HEK293 (cell line): ENCODE results near the gene TAF11.

Experiments
- CTCF ChIA-PET: fragments of 350-600 bp; formaldehyde crosslinking; extraction: SDS; loops from one replicate; lab custom pipeline; 2021; ENCODE audit warnings: antibody characterized with exemption; lab: Yijun Ruan, JAX
- POLR2A ChIA-PET: fragments of 300-600 bp; formaldehyde crosslinking; extraction: SDS; loops from one replicate; lab custom pipeline; 2020; ENCODE audit warnings: antibody characterized with exemption, inconsistent platforms; lab: Yijun Ruan, JAX
- H3K27ac ChIP-seq: fragments of 200-500 bp; sonication (Bioruptor generic); 2 replicates; pipeline ENCODE4 v1.5.1; 2014; ENCODE audit warnings: low read depth, low read length, control low read depth, inconsistent platforms; ENCODE audit errors: extremely low read depth
- H3K36me3 ChIP-seq, 2 experiments: fragments of 200-500 bp in 1 of 2; sonication (Bioruptor generic) in 1 of 2; 1 replicate in 1 of 2; 2 replicates in 1 of 2; pipeline ENCODE4 v1.5.1; 2014 to 2017; ENCODE audit warnings: inconsistent platforms in 2 of 2, low read length in 2 of 2; ENCODE audit not compliant: control insufficient read depth in 2 of 2, insufficient read depth in 1 of 2
- H3K4me1 ChIP-seq: fragments of 200-500 bp; sonication (Bioruptor generic); 2 replicates; pipeline ENCODE4 v1.5.1; 2014; ENCODE audit warnings: mild to moderate bottlenecking, low read length, inconsistent platforms; ENCODE audit not compliant: control insufficient read depth, insufficient read depth
- H3K4me3 ChIP-seq: 2 replicates; pipeline ENCODE4 v1.5.1; 2011; ENCODE audit warnings: low read depth, mild to moderate bottlenecking, control low read depth, low read length, moderate library complexity
- H3K9me3 ChIP-seq: fragments of 200-500 bp; sonication (Bioruptor generic); 2 replicates; pipeline ENCODE4 v1.5.1; 2014; ENCODE audit warnings: low read depth, low read length, inconsistent platforms; ENCODE audit not compliant: control insufficient read depth, insufficient read depth
- KLF8 ChIP-seq: fragments of 450-650 bp; formaldehyde crosslinking; IDR thresholded peaks from 2 replicates; pipeline ENCODE4 v1.5.1; 2016; ENCODE audit warnings: missing biosample characterization, missing genetic modification characterization
- REPIN1 ChIP-seq: fragments of 450-650 bp; formaldehyde crosslinking; IDR thresholded peaks from 2 replicates; pipeline ENCODE4 v1.5.1; 2017; ENCODE audit warnings: missing biosample characterization, missing genetic modification characterization, low read depth
- TRIM28 ChIP-seq: IDR thresholded peaks from 2 replicates; pipeline ENCODE4 v1.6.1; 2011; ENCODE audit warnings: low read length, control low read depth, borderline replicate concordance
- ZNF221 ChIP-seq: fragments of 450-650 bp; formaldehyde crosslinking; IDR thresholded peaks from 2 replicates; pipeline ENCODE4 v1.5.1; 2017; ENCODE audit warnings: missing biosample characterization, missing genetic modification characterization, borderline replicate concordance
- ZNF354C ChIP-seq: fragments of 450-650 bp; formaldehyde crosslinking; IDR thresholded peaks from 2 replicates; pipeline ENCODE4 v1.5.1; 2016; ENCODE audit warnings: missing biosample characterization, missing genetic modification characterization, low read depth, borderline replicate concordance
- ZNF37A ChIP-seq: fragments of 450-650 bp; IDR thresholded peaks from 2 replicates; pipeline ENCODE4 v1.5.1; 2018; ENCODE audit warnings: missing biosample characterization, missing genetic modification characterization
- ZNF777 ChIP-seq: fragments of 450-650 bp; formaldehyde crosslinking; IDR thresholded peaks from 2 replicates; pipeline ENCODE4 v1.5.1; 2017; ENCODE audit warnings: missing biosample characterization, missing genetic modification characterization, borderline replicate concordance
- ZNF792 ChIP-seq: fragments of 450-650 bp; formaldehyde crosslinking; IDR thresholded peaks from 2 replicates; pipeline ENCODE4 v1.5.1; 2016; ENCODE audit warnings: missing biosample characterization, missing genetic modification characterization
- ZNF843 ChIP-seq: fragments of 450-650 bp; formaldehyde crosslinking; IDR thresholded peaks from 2 replicates; pipeline ENCODE4 v1.5.1; 2016; ENCODE audit warnings: missing biosample characterization, missing genetic modification characterization
- TF ChIP-seq, protein P1 (sequence below): fragments of 450-650 bp; formaldehyde crosslinking; IDR thresholded peaks from 2 replicates; pipeline ENCODE4 v1.5.1; 2016; ENCODE audit warnings: missing biosample characterization, missing genetic modification characterization
- TF ChIP-seq, protein P2 (sequence below): fragments of 450-650 bp; formaldehyde crosslinking; IDR thresholded peaks from 2 replicates; pipeline ENCODE4 v1.5.1; 2016; ENCODE audit warnings: missing biosample characterization, missing genetic modification characterization
- TF ChIP-seq, protein P3 (sequence below): fragments of 450-650 bp; formaldehyde crosslinking; IDR thresholded peaks from 2 replicates; pipeline ENCODE4 v1.5.1; 2017; ENCODE audit warnings: missing biosample characterization, mild to moderate bottlenecking, missing genetic modification characterization, moderate library complexity
- TF ChIP-seq, protein P4 (sequence below): fragments of 450-650 bp; IDR thresholded peaks from 2 replicates; pipeline ENCODE4 v1.5.1; 2018; ENCODE audit warnings: missing biosample characterization, mild to moderate bottlenecking, missing genetic modification characterization
- TF ChIP-seq, protein P5 (sequence below): fragments of 450-650 bp; formaldehyde crosslinking; IDR thresholded peaks from 2 replicates; pipeline ENCODE4 v1.5.1; 2016; ENCODE audit warnings: missing biosample characterization, missing genetic modification characterization
- TF ChIP-seq, protein P6 (sequence below): fragments of 450-650 bp; formaldehyde crosslinking; IDR thresholded peaks from 2 replicates; pipeline ENCODE4 v1.5.1; 2016; ENCODE audit warnings: missing biosample characterization, missing genetic modification characterization

Gene TAF11

DNA sequence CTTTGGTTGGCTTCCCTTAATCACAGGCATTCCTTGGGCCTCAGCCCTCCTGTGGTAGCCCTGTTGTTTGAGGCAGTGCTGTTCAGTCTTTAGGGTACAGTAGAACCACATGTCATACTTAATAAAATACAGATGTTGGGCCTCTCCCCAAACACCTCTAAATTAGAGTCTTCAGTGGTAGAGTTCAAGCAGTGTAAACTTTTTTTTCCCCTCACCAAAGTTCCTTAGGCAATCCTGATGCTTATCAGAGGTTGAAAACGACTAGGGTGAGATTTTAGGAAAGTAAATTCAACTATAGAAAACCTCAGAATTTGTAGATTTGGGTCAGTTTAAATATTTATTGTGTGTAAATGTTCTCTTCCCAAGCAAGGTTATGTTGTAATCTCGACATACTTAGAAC lies 51.4 kb downstream of the TAF11 start (continued):
- TF ChIP-seq, protein P1, sequence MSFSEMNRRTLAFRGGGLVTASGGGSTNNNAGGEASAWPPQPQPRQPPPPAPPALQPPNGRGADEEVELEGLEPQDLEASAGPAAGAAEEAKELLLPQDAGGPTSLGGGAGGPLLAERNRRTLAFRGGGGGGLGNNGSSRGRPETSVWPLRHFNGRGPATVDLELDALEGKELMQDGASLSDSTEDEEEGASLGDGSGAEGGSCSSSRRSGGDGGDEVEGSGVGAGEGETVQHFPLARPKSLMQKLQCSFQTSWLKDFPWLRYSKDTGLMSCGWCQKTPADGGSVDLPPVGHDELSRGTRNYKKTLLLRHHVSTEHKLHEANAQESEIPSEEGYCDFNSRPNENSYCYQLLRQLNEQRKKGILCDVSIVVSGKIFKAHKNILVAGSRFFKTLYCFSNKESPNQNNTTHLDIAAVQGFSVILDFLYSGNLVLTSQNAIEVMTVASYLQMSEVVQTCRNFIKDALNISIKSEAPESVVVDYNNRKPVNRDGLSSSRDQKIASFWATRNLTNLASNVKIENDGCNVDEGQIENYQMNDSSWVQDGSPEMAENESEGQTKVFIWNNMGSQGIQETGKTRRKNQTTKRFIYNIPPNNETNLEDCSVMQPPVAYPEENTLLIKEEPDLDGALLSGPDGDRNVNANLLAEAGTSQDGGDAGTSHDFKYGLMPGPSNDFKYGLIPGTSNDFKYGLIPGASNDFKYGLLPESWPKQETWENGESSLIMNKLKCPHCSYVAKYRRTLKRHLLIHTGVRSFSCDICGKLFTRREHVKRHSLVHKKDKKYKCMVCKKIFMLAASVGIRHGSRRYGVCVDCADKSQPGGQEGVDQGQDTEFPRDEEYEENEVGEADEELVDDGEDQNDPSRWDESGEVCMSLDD (tag by site-specific recombination), result no peak
- TF ChIP-seq, protein P2, sequence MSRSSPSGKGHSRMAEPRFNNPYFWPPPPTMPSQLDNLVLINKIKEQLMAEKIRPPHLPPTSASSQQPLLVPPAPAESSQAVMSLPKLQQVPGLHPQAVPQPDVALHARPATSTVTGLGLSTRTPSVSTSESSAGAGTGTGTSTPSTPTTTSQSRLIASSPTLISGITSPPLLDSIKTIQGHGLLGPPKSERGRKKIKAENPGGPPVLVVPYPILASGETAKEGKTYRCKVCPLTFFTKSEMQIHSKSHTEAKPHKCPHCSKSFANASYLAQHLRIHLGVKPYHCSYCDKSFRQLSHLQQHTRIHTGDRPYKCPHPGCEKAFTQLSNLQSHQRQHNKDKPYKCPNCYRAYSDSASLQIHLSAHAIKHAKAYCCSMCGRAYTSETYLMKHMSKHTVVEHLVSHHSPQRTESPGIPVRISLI, result no peak
- TF ChIP-seq, protein P3, sequence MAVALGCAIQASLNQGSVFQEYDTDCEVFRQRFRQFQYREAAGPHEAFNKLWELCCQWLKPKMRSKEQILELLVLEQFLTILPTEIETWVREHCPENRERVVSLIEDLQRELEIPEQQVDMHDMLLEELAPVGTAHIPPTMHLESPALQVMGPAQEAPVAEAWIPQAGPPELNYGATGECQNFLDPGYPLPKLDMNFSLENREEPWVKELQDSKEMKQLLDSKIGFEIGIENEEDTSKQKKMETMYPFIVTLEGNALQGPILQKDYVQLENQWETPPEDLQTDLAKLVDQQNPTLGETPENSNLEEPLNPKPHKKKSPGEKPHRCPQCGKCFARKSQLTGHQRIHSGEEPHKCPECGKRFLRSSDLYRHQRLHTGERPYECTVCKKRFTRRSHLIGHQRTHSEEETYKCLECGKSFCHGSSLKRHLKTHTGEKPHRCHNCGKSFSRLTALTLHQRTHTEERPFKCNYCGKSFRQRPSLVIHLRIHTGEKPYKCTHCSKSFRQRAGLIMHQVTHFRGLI, result no peak
- no peak for TF ChIP-seq TRIM28
- TF ChIP-seq ZNF37A (tag by site-specific recombination), result no peak
- TF ChIP-seq ZNF843 (tag by site-specific recombination), result no peak
- no peak for TF ChIP-seq ZNF221
- TF ChIP-seq ZNF777, result no peak
- TF ChIP-seq, protein P4, sequence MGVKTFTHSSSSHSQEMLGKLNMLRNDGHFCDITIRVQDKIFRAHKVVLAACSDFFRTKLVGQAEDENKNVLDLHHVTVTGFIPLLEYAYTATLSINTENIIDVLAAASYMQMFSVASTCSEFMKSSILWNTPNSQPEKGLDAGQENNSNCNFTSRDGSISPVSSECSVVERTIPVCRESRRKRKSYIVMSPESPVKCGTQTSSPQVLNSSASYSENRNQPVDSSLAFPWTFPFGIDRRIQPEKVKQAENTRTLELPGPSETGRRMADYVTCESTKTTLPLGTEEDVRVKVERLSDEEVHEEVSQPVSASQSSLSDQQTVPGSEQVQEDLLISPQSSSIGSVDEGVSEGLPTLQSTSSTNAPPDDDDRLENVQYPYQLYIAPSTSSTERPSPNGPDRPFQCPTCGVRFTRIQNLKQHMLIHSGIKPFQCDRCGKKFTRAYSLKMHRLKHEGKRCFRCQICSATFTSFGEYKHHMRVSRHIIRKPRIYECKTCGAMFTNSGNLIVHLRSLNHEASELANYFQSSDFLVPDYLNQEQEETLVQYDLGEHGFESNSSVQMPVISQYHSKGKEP (tag by site-specific recombination), result no peak

DNA sequence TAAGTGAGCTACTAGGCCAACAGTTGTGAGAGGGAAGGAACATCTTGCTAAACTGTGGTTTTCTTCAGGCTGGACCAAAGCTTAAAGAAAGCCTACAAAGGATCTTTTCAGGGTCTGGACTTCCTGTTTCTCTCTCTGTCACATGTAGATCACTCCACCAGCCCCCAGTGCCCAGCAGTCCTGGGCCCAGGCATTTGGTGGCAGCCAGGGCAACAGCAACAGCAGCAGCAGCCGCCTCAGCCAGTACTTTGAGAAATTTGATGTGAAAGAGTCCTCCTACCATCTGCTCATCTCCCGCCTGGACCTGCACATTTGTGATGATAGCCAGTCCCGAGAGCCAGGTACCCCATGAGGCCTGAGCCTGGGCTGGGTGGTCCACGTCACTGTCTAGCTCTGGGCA lies 51.8 kb downstream of the TAF11 start:
- CTCF ChIA-PET, result no interaction called here
- H3K36me3 ChIP-seq, result peaks cover 32 to 45% of the 10 kb centered on the region in 2 experiments

More for the DNA sequence above, 51.8 kb downstream of the TAF11 start:
- no peak overlapping the region for H3K4me3 ChIP-seq
- POLR2A ChIA-PET, result no interaction called here
- no peaks in the 10 kb centered on the region for H3K9me3 ChIP-seq
- H3K27ac ChIP-seq, result no peak overlapping the region
- TF ChIP-seq TRIM28, result no peak
- TF ChIP-seq, protein P5, sequence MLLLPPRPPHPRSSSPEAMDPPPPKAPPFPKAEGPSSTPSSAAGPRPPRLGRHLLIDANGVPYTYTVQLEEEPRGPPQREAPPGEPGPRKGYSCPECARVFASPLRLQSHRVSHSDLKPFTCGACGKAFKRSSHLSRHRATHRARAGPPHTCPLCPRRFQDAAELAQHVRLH, result no peak
- no peak for TF ChIP-seq ZNF354C (tag by site-specific recombination)
- TF ChIP-seq REPIN1, result no peak
- TF ChIP-seq KLF8, result no peak
- TF ChIP-seq ZNF792 (tag by site-specific recombination), result no peak
- TF ChIP-seq, protein P6, sequence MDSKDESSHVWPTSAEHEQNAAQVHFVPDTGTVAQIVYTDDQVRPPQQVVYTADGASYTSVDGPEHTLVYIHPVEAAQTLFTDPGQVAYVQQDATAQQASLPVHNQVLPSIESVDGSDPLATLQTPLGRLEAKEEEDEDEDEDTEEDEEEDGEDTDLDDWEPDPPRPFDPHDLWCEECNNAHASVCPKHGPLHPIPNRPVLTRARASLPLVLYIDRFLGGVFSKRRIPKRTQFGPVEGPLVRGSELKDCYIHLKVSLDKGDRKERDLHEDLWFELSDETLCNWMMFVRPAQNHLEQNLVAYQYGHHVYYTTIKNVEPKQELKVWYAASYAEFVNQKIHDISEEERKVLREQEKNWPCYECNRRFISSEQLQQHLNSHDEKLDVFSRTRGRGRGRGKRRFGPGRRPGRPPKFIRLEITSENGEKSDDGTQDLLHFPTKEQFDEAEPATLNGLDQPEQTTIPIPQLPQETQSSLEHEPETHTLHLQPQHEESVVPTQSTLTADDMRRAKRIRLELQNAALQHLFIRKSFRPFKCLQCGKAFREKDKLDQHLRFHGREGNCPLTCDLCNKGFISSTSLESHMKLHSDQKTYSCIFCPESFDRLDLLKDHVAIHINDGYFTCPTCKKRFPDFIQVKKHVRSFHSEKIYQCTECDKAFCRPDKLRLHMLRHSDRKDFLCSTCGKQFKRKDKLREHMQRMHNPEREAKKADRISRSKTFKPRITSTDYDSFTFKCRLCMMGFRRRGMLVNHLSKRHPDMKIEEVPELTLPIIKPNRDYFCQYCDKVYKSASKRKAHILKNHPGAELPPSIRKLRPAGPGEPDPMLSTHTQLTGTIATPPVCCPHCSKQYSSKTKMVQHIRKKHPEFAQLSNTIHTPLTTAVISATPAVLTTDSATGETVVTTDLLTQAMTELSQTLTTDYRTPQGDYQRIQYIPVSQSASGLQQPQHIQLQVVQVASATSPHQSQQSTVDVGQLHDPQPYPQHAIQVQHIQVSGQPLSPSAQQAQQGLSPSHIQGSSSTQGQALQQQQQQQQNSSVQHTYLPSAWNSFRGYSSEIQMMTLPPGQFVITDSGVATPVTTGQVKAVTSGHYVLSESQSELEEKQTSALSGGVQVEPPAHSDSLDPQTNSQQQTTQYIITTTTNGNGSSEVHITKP (tag by site-specific recombination), result no peak
- TF ChIP-seq, all 188 proteins: peak for 0
- H3K4me1 ChIP-seq, result no peaks in the 10 kb centered on the region
